BLaER1 treated with 17β-estradiol and CSF1 and Interleukin-3, amounts not matched to agents 10 nM and 100 nM (cell line): Measurements from ENCODE around the gene ONECUT3.
"Not testable (repeated sequence)": the region's sequence is repeated elsewhere in the genome, so short reads cannot be mapped to it uniquely, and the experiment has no call there.

ENCODE experiments used
- H3K27ac ChIP-seq, 11 experiments: shearing (Covaris generic); formaldehyde crosslinking; 2 replicates each; pipeline ENCODE4 v1.8.1; 2022
- H3K27me3 ChIP-seq, 11 experiments: shearing (Covaris generic); formaldehyde crosslinking; 2 replicates each; pipeline ENCODE4 v1.8.1; 2022
- H3K36me3 ChIP-seq, 11 experiments: shearing (Covaris generic); formaldehyde crosslinking; 2 replicates each; pipeline ENCODE4 v1.8.1; 2022
- H3K4me1 ChIP-seq, 10 experiments: shearing (Covaris generic); formaldehyde crosslinking; 2 replicates each; pipeline ENCODE4 v1.8.1; 2022
- H3K4me2 ChIP-seq, 11 experiments: shearing (Covaris generic); formaldehyde crosslinking; 2 replicates each; pipeline ENCODE4 v1.8.1; 2022
- H3K4me3 ChIP-seq, 10 experiments: shearing (Covaris generic); formaldehyde crosslinking; 2 replicates each; pipeline ENCODE4 v1.8.1; 2022
- H3K9ac ChIP-seq, 11 experiments: shearing (Covaris generic); formaldehyde crosslinking; 2 replicates each; pipeline ENCODE4 v1.8.1; 2022
- H3K9me3 ChIP-seq, 11 experiments: shearing (Covaris generic); formaldehyde crosslinking; replicated peaks in 1 of 11; 2 replicates each; pipeline ENCODE4 v1.8.1; 2022
- H4K20me1 ChIP-seq, 11 experiments: shearing (Covaris generic); formaldehyde crosslinking; 2 replicates each; pipeline ENCODE4 v1.8.1; 2022
- Cebpa-rat ChIP-seq, 11 experiments: shearing (Covaris generic); IDR thresholded peaks; 2 replicates each; pipeline ENCODE4 v1.8.1; 2022

The ONECUT3 gene

GRCh38 chr19:1789261-1790041, 36.1 kb downstream of the ONECUT3 start:
- H3K4me1 ChIP-seq = peaks cover 0 to 30% (median 15%) of the 10 kb centered on the region in 10 experiments; a peak in 15 of 20 replicates
- peak overlapping the region in 7 of 11 experiments; percentile 15 to 38 (median 24); a peak in 9 of 22 replicates for H3K4me2 ChIP-seq
- no peak for TF ChIP-seq Cebpa-rat (IDR thresholded peaks at IDR 0.05)
- peaks cover 0 to 10% (median 0%) of the 10 kb centered on the region in 11 experiments; a peak in 4 of 22 replicates for H4K20me1 ChIP-seq
- H3K36me3 ChIP-seq = no peaks in the 10 kb centered on the region
- no peak overlapping the region for H3K27ac ChIP-seq
- H3K27me3 ChIP-seq = peaks cover 17 to 31% (median 20%) of the 10 kb centered on the region in 11 experiments
- H3K9me3 ChIP-seq = peaks cover 0 to 4% (median 0%) of the 10 kb centered on the region in 11 experiments; a peak in 2 of 22 replicates
- H3K9ac ChIP-seq = no peak overlapping the region
- H3K4me3 ChIP-seq = no peak overlapping the region

GRCh38 chr19:1790054-1790792, 36.9 kb downstream of the ONECUT3 start:
- Histone ChIP-seq H3K27ac (peak overlapping the region in 1 of 11 experiments; percentile 41; a peak in 2 of 22 replicates), H3K4me2 (peak overlapping the region in 5 of 11 experiments; percentile 52 to 60 (median 57); a peak in 6 of 22 replicates), H3K36me3 (no peaks in the 10 kb centered on the region), H3K9me3 (peaks cover 0 to 4% (median 0%) of the 10 kb centered on the region in 11 experiments; a peak in 2 of 22 replicates), H3K27me3 (peaks cover 17 to 31% (median 20%) of the 10 kb centered on the region in 11 experiments), H3K9ac (no peak overlapping the region), H4K20me1 (peaks cover 0 to 10% (median 0%) of the 10 kb centered on the region in 11 experiments; a peak in 5 of 22 replicates), H3K4me3 (no peak overlapping the region), H3K4me1 (peaks cover 0 to 30% (median 15%) of the 10 kb centered on the region in 10 experiments; a peak in 15 of 20 replicates)
- TF ChIP-seq Cebpa-rat (IDR thresholded peaks at IDR 0.05) = no peak

GRCh38 chr19:1791879-1792278, 38.6 kb downstream of the ONECUT3 start:
- Histone ChIP-seq H3K27ac (peak overlapping the region in 1 of 11 experiments; percentile 49; a peak in 1 of 22 replicates), H3K36me3 (no peaks in the 10 kb centered on the region), H3K27me3 (peaks cover 17 to 29% (median 20%) of the 10 kb centered on the region in 11 experiments), H3K4me2 (peak overlapping the region in 5 of 11 experiments; percentile 52 to 60 (median 57); a peak in 11 of 22 replicates), H3K4me1 (peaks cover 0 to 39% (median 20%) of the 10 kb centered on the region in 10 experiments; a peak in 16 of 20 replicates), H3K9me3 (peaks cover 0 to 4% (median 0%) of the 10 kb centered on the region in 11 experiments; a peak in 2 of 22 replicates), H3K4me3 (no peak overlapping the region), H4K20me1 (peaks cover 0 to 10% (median 0%) of the 10 kb centered on the region in 11 experiments; a peak in 5 of 22 replicates), H3K9ac (no peak overlapping the region)
- no peak for TF ChIP-seq Cebpa-rat (IDR thresholded peaks at IDR 0.05)

- no peak for TF ChIP-seq Cebpa-rat (IDR thresholded peaks at IDR 0.05)
- Histone ChIP-seq H3K9ac (no peak overlapping the region; a peak in 1 of 22 replicates), H4K20me1 (peaks cover 0 to 8% (median 0%) of the 10 kb centered on the region in 11 experiments; a peak in 2 of 22 replicates), H3K27ac (no peak overlapping the region), H3K4me2 (peak overlapping the region in 2 of 11 experiments; percentile 1 to 11; a peak in 2 of 22 replicates), H3K27me3 (peaks cover 2 to 5% (median 2%) of the 10 kb centered on the region in 11 experiments), H3K4me1 (peaks cover 0 to 32% (median 20%) of the 10 kb centered on the region in 10 experiments; a peak in 16 of 20 replicates), H3K36me3 (peaks cover 0 to 10% (median 1%) of the 10 kb centered on the region in 11 experiments; a peak in 13 of 22 replicates), H3K4me3 (no peak overlapping the region), H3K9me3 (peaks cover 0 to 4% (median 0%) of the 10 kb centered on the region in 11 experiments; a peak in 2 of 22 replicates)
Observed at GRCh38 chr19:1794424-1795172, 41.3 kb downstream of the ONECUT3 start.

GRCh38 chr19:1796395-1797142, 43.3 kb downstream of the ONECUT3 start:
- peaks cover 0 to 8% (median 0%) of the 10 kb centered on the region in 11 experiments; a peak in 2 of 22 replicates for H4K20me1 ChIP-seq
- peak overlapping the region; percentile 52 to 88 (median 66); a peak in 19 of 22 replicates for H3K4me2 ChIP-seq
- H3K36me3 ChIP-seq = peaks cover 0 to 24% (median 9%) of the 10 kb centered on the region in 11 experiments; a peak in 14 of 22 replicates
- peaks cover 0 to 20% (median 11%) of the 10 kb centered on the region in 10 experiments; a peak in 16 of 20 replicates for H3K4me1 ChIP-seq
- no peak overlapping the region for H3K27ac ChIP-seq
- no peaks in the 10 kb centered on the region for H3K9me3 ChIP-seq
- no peak overlapping the region for H3K4me3 ChIP-seq
- H3K9ac ChIP-seq = peak overlapping the region in 4 of 11 experiments; percentile 1 to 44 (median 18); a peak in 4 of 22 replicates
- H3K27me3 ChIP-seq = no peaks in the 10 kb centered on the region
- TF ChIP-seq Cebpa-rat (IDR thresholded peaks at IDR 0.05) = no peak

GRCh38 chr19:1797313-1797712, 44.0 kb downstream of the ONECUT3 start:
- not testable (repeated sequence) for H3K9ac ChIP-seq, H3K9me3 ChIP-seq, H3K4me2 ChIP-seq, H3K4me3 ChIP-seq, H3K27ac ChIP-seq, H4K20me1 ChIP-seq, H3K27me3 ChIP-seq
- peaks cover 0 to 16% (median 8%) of the 10 kb centered on the region in 10 experiments; a peak in 9 of 20 replicates for H3K4me1 ChIP-seq
- peaks cover 0 to 25% (median 9%) of the 10 kb centered on the region in 11 experiments; a peak in 14 of 22 replicates for H3K36me3 ChIP-seq

GRCh38 chr19:1799695-1800342, 46.5 kb downstream of the ONECUT3 start:
- H3K4me3 ChIP-seq = no peak overlapping the region
- no peak for TF ChIP-seq Cebpa-rat (IDR thresholded peaks at IDR 0.05)
- H3K27me3 ChIP-seq = no peaks in the 10 kb centered on the region
- no peak overlapping the region for H3K27ac ChIP-seq
- H3K4me1 ChIP-seq = peaks cover 0 to 13% (median 9%) of the 10 kb centered on the region in 10 experiments; a peak in 9 of 20 replicates
- H3K36me3 ChIP-seq = peaks cover 0 to 43% (median 17%) of the 10 kb centered on the region in 11 experiments; a peak in 14 of 22 replicates
- no peaks in the 10 kb centered on the region for H3K9me3 ChIP-seq
- peaks cover 0 to 8% (median 0%) of the 10 kb centered on the region in 11 experiments; a peak in 2 of 22 replicates for H4K20me1 ChIP-seq
- H3K9ac ChIP-seq = no peak overlapping the region
- no peak overlapping the region for H3K4me2 ChIP-seq
